Stimulated activated CD8-positive, alpha-beta memory T cell treated with anti-CD3 and anti-CD28 coated beads, Interleukin-4, amount 100 ng/mL, for 1 hour (primary cell): ENCODE results near the gene AQP12A.

Experiments used
- DNase-seq, 2 donors: peaks; one replicate each; pipeline ENCODE4 v3.0.0-alpha.2; 2020; ENCODE audit warnings: low read depth in 2 of 2, low spot score in 1 of 2

The AQP12A gene

DNA sequence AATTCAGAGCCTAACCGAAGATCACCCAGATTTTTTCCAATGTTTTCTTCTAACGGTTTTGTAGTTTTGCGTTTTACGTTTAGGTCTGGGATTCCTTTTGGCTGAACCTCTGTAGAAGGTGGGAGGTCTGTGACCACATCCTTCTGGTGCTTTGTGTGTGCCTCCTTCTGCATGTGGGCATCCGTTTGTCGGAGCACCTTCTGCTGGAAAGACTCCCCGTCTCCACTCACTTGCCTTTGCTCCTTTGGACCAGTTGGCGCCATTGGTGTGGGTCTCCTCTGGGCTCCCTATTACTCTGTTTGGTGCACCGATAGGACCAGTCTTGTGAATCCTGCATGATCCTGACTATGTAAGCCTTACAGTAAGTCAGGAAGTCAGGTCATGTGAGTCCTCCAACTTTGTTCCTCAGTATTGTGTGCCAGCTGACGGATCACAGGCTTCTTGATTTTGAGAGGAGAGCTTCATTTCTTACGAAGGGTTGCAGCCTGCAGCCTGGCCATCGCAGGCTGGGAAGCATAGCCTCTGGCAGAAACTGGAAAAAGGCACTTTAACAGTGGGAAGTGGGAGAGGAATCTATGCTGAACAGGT, 13.6 kb downstream of the AQP12A start:
- DNase-seq: no peak

DNA sequence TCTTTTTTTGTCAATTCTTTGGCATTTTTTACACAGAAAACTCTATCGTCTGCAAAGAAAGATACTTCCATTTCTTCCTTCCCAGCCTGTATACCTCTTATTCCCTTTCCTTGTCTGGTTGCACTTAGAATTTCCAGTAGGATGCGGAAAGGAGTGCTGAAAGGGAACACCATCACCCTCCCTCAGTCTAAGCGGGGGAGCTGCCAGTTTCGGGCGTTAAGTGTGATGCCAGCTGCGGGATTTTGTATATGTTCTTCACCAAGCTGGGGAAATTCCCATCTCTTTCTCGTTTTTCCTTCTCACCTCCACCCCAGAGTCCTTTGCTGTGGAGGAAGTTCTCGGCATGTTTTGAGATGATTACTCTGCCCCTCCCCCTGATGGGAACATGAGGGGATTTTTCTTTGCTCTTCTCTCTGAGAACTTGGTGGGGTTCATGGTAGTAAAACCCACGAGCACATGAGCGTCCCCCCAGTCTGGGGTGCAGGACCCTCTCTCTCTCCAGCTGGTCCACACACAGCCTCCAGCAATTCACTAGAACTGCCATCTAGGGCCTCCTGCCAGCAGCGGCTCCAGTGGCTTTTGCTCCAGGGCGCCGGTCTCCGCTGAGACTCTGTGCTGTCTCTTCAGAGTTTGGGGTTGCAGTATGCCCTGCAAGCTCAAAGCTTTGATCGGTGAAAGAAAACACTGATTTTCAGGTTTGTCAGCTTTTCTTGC, 15.5 kb downstream of the AQP12A start:
- no peak for DNase-seq

DNA sequence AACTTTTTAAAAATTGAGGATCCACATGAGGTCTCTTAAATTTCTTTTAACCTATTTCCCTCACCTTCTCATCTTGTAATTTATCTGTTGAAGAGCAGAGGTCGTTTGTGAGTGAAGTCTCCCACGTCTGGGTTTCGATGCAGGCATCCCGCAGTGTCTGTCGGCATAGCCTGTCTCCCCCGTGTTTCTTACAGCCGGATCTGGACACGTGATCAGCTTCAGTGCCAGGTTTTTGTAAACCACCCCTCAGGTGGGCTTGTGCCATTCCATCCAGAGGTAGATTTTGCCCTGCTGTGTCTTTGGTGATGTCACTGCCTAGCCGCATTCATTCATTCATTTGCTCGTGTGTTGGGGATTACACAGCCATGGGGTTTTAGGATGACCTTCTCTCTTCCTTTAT, 16.2 kb downstream of the AQP12A start:
- DNase-seq: no peak

DNA sequence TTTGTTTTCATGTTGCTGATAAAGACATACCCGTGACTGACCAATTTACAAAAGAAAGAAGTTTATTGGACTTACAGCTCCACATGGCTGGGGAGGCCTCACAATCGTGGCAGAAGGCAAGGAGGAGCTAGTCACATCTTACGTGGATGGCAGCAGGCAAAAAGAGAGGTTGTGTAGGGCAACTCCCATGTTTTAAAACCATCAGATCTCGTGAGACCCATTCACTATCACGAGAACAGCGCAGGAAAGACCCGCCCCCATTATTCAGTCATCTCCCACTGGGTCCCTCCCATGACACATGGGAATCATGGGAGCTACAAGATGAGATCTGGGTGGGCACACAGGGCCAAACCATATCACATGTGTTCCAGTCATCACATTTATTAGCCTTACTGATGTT, 16.8 kb downstream of the AQP12A start:
- DNase-seq: no peak

- no peak for DNase-seq
These were observed 19.6 kb downstream of the AQP12A start for GRCh38 chr2:240711296-240711695.

- no peak for DNase-seq
These were observed 20.0 kb downstream of the AQP12A start for GRCh38 chr2:240711701-240712100.

DNA sequence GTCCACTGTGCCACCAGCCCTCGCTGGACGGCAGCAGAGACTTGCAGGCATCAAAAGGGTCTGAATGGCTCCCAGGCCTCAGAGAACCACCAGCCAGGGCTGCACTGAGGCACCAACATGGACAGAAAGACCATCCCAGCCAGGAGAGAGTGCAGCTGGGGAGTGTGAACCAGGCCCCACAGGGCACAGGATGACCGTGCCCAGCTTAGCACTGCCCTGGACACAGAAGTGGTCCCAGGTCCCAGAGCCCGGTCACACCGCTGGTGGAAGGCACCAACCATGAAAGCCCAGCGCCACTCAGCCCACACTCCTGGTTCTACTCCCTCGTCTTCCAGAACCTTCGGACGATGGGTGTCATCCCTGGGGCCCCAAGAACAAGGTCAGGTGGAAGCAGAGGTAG, 20.5 kb downstream of the AQP12A start:
- DNase-seq: no peak

- no peak for DNase-seq
These were observed 21.6 kb downstream of the AQP12A start for GRCh38 chr2:240713071-240713927.

DNA sequence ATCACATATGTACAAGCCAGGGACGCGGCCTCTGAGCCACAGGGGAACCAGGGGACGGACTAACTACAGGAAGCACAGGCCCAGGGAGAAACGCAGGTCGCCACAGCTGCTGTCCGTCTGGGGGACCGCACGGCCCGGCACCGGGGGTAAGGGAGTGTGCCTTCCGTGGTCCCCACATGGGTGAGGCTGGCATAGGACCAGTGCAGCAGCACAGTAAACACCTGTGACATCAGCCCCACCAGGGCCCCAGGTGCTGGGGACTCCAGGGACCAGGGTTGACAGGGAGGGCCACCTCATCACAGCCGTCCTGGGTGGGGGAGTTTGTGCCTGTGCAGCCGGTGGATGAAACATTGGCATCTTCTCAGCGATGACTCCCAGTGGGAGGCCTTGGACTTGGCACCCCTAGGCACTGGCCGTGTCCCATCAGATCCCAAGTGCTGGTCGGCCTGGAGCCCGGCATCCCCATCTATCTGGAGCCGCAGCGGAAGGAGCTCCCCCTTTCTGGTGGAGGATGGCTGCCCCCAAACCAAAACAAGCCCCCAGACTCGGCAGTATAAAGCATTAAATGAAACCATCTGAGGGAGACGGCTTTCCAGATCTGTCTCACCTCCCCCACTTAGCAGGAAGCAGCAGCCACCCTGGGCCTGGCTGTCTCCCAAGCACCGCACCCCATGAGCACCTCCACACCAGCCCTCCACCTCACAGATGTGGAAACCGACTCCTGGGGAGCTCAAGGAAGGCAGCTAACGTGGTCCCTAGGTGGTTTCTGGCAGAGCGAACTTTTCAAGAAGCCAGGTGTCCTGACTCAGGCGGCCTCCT, 22.5 kb downstream of the AQP12A start:
- DNase-seq: no peak

DNA sequence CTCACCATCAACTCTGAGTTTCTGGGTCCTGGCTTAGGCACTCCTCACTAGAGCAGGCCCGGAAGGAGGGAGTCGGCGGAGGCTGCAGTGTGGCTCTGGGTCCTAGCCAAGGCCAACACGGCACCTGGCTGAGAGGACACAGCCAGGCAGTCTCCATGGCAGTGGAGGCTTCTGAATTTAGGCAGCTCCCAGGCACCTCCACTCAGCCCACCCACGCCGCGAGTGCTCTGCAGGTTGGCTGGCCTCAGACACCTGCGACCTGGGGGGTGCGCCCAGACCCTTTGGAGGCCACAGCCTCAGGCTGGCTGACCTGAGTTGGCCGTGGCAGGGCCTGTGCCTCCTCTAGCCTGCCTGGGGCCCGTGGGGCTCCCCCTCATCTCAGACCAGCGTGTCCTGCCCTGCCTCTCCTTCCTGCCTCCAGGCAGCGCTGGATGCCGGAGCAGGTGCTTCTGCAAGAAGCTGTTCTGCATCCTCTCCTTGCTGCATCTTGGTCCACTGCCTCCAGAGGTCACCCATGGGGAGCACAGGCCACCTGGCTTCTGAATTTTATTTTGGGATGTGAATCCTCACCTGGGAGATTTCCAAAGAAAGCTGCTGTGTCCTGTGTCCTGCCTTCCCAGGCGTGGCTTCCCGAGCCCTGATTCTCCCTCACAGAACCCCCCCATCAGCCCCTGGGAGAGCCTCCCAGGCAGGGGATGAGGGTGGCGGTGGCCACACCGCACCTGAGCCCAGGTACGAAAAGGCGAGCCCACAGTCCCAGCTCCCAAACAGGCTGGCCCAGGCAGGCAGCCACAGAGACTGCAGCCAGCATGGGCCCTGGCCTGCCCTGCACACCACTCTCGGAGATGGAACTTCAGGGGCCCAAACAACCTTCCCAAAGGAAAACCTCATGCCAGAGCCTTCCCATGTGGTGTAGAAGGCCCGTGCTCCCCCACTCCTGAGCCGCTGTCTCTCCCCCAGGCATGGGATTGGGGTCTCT, 23.4 kb downstream of the AQP12A start:
- DNase-seq: no peak

DNA sequence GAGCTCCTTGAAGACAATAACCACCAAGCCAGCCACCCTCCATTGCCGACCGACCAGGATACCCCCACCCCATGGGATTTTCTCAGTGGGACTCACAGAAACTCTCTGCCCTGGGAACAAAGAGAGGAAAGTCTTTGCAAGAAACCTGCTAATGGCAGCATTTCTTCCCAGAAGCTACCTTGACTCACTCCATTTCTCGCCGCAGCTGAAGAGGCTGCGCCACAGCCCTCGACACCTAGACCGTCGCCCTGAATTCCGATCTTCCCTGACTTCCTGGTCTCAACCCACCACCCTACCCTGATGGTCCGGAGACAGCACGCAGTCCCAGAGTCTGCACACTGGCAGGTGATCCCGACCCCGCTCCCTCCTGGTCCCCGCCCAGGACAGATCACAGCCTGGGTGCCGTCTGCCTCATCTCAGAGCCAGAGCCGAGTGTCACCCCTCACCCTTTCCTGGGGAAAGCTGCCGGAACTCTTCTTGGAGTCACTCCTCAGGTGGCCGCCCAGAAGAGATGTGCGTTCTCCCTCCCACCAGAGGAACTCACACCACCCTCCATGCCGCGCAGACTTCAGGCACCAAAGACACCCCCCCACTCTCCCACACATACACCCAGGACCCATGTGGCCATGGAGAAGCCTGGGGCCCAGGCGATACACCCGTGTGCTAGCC, 24.6 kb downstream of the AQP12A start:
- no peak for DNase-seq

- no peak for DNase-seq
These were observed 25.5 kb downstream of the AQP12A start for GRCh38 chr2:240717181-240717641.

DNA sequence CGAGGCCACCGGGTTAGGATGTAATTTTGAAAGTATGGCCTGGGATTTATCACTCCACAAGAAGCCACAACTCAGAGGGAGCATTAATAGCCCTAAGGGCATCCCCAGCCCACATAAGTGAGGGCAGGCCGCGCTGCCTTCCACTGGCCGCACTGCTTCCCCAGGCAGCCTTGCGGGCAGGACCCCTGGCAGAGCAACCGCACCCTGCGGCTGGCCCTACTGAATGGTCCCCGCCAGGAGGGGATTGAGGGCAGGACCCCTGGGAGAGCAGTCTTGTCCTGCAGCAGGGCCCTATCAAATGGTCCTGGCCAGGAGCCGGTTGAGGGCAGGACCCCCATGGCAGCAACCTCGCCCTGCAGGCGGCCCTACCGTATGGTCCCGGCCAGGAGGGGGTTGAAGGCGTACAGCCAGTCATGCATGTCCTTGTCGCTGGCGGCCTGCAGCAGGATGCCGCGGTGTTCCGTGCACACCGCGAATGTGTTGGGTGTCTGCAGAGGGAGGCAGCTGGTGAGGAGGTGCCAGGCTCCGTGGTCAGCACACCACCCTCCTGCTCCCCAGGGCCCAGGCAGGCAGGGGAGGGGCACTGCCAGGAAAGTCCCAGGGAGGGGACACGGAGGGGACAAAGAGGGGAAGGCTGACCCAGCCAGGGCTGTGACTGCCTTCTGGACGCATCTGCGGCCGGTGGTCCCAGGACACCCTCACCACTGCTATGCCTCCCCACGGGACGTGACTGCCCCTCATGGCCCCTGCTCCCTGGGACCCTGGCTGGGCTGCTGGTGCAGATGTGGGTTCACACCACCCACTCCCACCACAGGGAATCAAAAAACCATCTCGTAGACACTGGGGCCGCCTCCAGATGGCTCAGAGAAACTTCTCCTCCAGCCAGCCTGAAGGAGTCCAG, 26.3 kb downstream of the AQP12A start:
- DNase-seq: no peak

- no peak for DNase-seq
These were observed 27.3 kb downstream of the AQP12A start for GRCh38 chr2:240718896-240719490.

GRCh38 chr2:240719676-240720545, 28.2 kb downstream of the AQP12A start:
- no peak for DNase-seq

- no peak for DNase-seq
These were observed 29.3 kb downstream of the AQP12A start for GRCh38 chr2:240720686-240721595.
